SK-N-SH (cell line): ENCODE measurements around the gene ARHGAP26. TPM values are rescaled to one million over a fixed set of nuclear protein-coding genes. Genes with fewer than 3 reads are reported as not detected.

ENCODE experiments used
- CTCF ChIA-PET: fragments of 300-600, 350-600 bp; formaldehyde crosslinking; extraction: SDS; loops from one replicate; lab custom pipeline; 2021; lab: Yijun Ruan, JAX
- POLR2A ChIA-PET: fragments of 350-600 bp; sonication (Branson Sonifier 250); formaldehyde crosslinking; extraction: SDS; loops from one replicate; lab custom pipeline; 2020; ENCODE audit warnings: antibody characterized with exemption, inconsistent platforms; lab: Yijun Ruan, JAX
- DNase-seq: peaks from one replicate; pipeline ENCODE4 v3.0.0; 2012
- H2AFZ ChIP-seq: fragments of 200-600 bp; sonication (generic); 2 replicates; pipeline ENCODE4 v1.8.1; 2016; ENCODE audit warnings: antibody characterized with exemption, mild to moderate bottlenecking, low read depth
- H3F3A ChIP-seq: fragments of 200-600 bp; sonication (generic); replicated peaks from 2 replicates; pipeline ENCODE3; 2016; ENCODE audit warnings: antibody characterized with exemption, mild to moderate bottlenecking; ENCODE audit not compliant: insufficient read depth
- H3K27ac ChIP-seq, 2 experiments: fragments of 200-500 bp in 1 of 2; fragments of 200-600 bp in 1 of 2; sonication (Bioruptor generic) in 1 of 2; sonication (generic), shearing (Covaris generic) in 1 of 2; 2 replicates each; pipeline versions ENCODE4 v1.5.1 to v1.6.1; 2014 to 2016; ENCODE audit warnings: low read depth in 2 of 2, inconsistent platforms in 1 of 2, low read length in 1 of 2, mild to moderate bottlenecking in 1 of 2, mixed read lengths in 1 of 2
- H3K27me3 ChIP-seq: fragments of 200-600 bp; sonication (generic), shearing (Covaris generic); 2 replicates; pipeline ENCODE4 v1.6.1; 2016; ENCODE audit warnings: mixed run types; ENCODE audit not compliant: insufficient read depth
- H3K36me3 ChIP-seq, 2 experiments: fragments of 200-500 bp in 1 of 2; fragments of 200-600 bp in 1 of 2; sonication (Bioruptor generic) in 1 of 2; sonication (generic) in 1 of 2; replicated peaks in 1 of 2; 2 replicates each; pipeline versions ENCODE3 to v1.5.1; 2014 to 2016; ENCODE audit warnings: low read length in 1 of 2, mild to moderate bottlenecking in 1 of 2; ENCODE audit not compliant: insufficient read depth in 2 of 2, control insufficient read depth in 1 of 2
- H3K4me1 ChIP-seq, 2 experiments: fragments of 200-500 bp in 1 of 2; fragments of 200-600 bp in 1 of 2; sonication (Bioruptor generic) in 1 of 2; sonication (generic), shearing (Covaris generic) in 1 of 2; 2 replicates each; pipeline versions ENCODE4 v1.5.1 to v1.6.1; 2014 to 2016; ENCODE audit warnings: low read depth in 1 of 2, low read length in 1 of 2, mixed run types in 1 of 2; ENCODE audit not compliant: insufficient read depth in 2 of 2, control insufficient read depth in 1 of 2
- H3K4me2 ChIP-seq: fragments of 200-600 bp; sonication (generic), shearing (Covaris generic); 2 replicates; pipeline ENCODE4 v1.6.1; 2017; ENCODE audit warnings: mixed run types
- H3K4me3 ChIP-seq, 2 experiments: fragments of 200-500 bp in 1 of 2; fragments of 200-600 bp in 1 of 2; sonication (Bioruptor generic) in 1 of 2; sonication (generic), shearing (Covaris generic) in 1 of 2; 2 replicates each; pipeline versions ENCODE4 v1.5.1 to v1.8.1; 2014 to 2016; ENCODE audit warnings: low read depth in 2 of 2, inconsistent platforms in 1 of 2, low read length in 1 of 2, mild to moderate bottlenecking in 1 of 2, mixed read lengths in 1 of 2, moderate library complexity in 1 of 2
- H3K79me2 ChIP-seq: fragments of 200-600 bp; sonication (generic); 2 replicates; pipeline ENCODE4 v1.8.1; 2017; ENCODE audit warnings: mild to moderate bottlenecking; ENCODE audit not compliant: insufficient read depth
- H3K9ac ChIP-seq: fragments of 200-600 bp; sonication (generic); 2 replicates; pipeline ENCODE4 v1.6.1; 2017; ENCODE audit warnings: mixed run types
- H3K9me2 ChIP-seq: fragments of 200-600 bp; sonication (generic); 2 replicates; pipeline ENCODE4 v1.6.1; 2017; ENCODE audit warnings: mixed run types
- H3K9me3 ChIP-seq: fragments of 200-600 bp; sonication (generic); 2 replicates; pipeline ENCODE4 v1.6.1; 2017; ENCODE audit warnings: mixed run types, mild to moderate bottlenecking, moderate library complexity
- H4K20me1 ChIP-seq: fragments of 200-600 bp; sonication (generic); 2 replicates; pipeline ENCODE4 v1.6.1; 2017; ENCODE audit warnings: mild to moderate bottlenecking, mixed run types; ENCODE audit not compliant: insufficient read depth
- CHD2 ChIP-seq: fragments of 150-350 bp; IDR thresholded peaks from 2 replicates; pipeline ENCODE4 v1.6.1; 2018; ENCODE audit warnings: low read length; ENCODE audit not compliant: partially characterized antibody
- ELF1 ChIP-seq: IDR thresholded peaks from 2 replicates; pipeline ENCODE4 v1.4.0; 2012
- EZH2phosphoT487 ChIP-seq: fragments of 200-600 bp; sonication (generic); IDR thresholded peaks from 2 replicates; pipeline ENCODE4 v1.6.1; 2017; ENCODE audit warnings: low read depth, mixed run types, mild to moderate bottlenecking, antibody characterized with exemption, moderate library complexity, borderline replicate concordance
- FOSL2 ChIP-seq: IDR thresholded peaks from 2 replicates; pipeline ENCODE4 v1.4.0; 2012; ENCODE audit warnings: low read depth, mild to moderate bottlenecking, moderate library complexity, borderline replicate concordance
- FOXM1 ChIP-seq: IDR thresholded peaks from 2 replicates; pipeline ENCODE4 v1.4.0; 2012; ENCODE audit warnings: low read depth, mild to moderate bottlenecking
- MXI1 ChIP-seq: IDR thresholded peaks from 2 replicates; pipeline ENCODE4 v1.6.1; 2012; ENCODE audit warnings: mild to moderate bottlenecking, low read depth, low read length, improper control_type of control experiment
- NRF1 ChIP-seq: IDR thresholded peaks from 2 replicates; pipeline ENCODE4 v1.6.1; 2012; ENCODE audit warnings: low read depth, mild to moderate bottlenecking, low read length
- REST ChIP-seq: IDR thresholded peaks from 2 replicates; pipeline ENCODE4 v1.6.1; 2012; ENCODE audit warnings: mild to moderate bottlenecking, low read depth, low read length, moderate library complexity
- RFX5 ChIP-seq: IDR thresholded peaks from 2 replicates; pipeline ENCODE4 v1.6.1; 2012; ENCODE audit warnings: mild to moderate bottlenecking, improper control_type of control experiment, low read length
- SIN3A ChIP-seq: IDR thresholded peaks from 2 replicates; pipeline ENCODE4 v1.6.1; 2012; ENCODE audit warnings: low read depth, mild to moderate bottlenecking, low read length, moderate library complexity, borderline replicate concordance
- TEAD4 ChIP-seq: IDR thresholded peaks from 2 replicates; pipeline ENCODE4 v1.4.0; 2012; ENCODE audit warnings: mild to moderate bottlenecking, borderline replicate concordance; ENCODE audit not compliant: insufficient read depth
- WGBS: methylation state at CpG from one replicate; pipeline ENCODE4 v1.1.6; 2017; ENCODE audit warnings: low lambda C conversion rate; 5-methylcytosine and 5-hydroxymethylcytosine counted together
- polyA plus RNA-seq, 3 experiments: library from polyadenylated mRNA; depleted of rRNA; stranded (reverse); fragments of >200 nt; gene quantifications; 2 replicates each; pipeline ENCODE4 v1.2.3, GENCODE V29; 2012
- TF ChIP-seq, protein P1 (sequence below): IDR thresholded peaks from 2 replicates; pipeline ENCODE4 v1.4.0; 2012; ENCODE audit warnings: low read depth, borderline replicate concordance
- TF ChIP-seq, protein P2 (sequence below): IDR thresholded peaks from 2 replicates; pipeline ENCODE4 v1.4.0; 2012; ENCODE audit warnings: low read depth

Gene ARHGAP26
- polyA plus RNA-seq, 1 of the 3 experiments (the other 2 are of a cell fraction) = 6.1 TPM

GRCh38 chr5:142969186-142969585 is 199.0 kb downstream of the ARHGAP26 start:
- Histone ChIP-seq H2AFZ (no peak overlapping the region), H3K27ac (no peak overlapping the region), H3K79me2 (no peaks in the 10 kb centered on the region), H3K9me2 (no peaks in the 10 kb centered on the region), H3K4me3 (no peak overlapping the region), H4K20me1 (no peaks in the 10 kb centered on the region), H3K4me1 (no peaks in the 10 kb centered on the region; a peak in 2 of 4 replicates), H3K9ac (no peak overlapping the region), H3K9me3 (no peaks in the 10 kb centered on the region), H3F3A (no peaks in the 10 kb centered on the region), H3K27me3 (no peaks in the 10 kb centered on the region), H3K4me2 (no peak overlapping the region), H3K36me3 (peaks cover 0 to 4% of the 10 kb centered on the region in 2 experiments)
- ChIA-PET CTCF (interaction anchor here (1.0 to 1.8 kb wide), 2 partner anchors 16 to 34 kb away, joined by 4 read pairs; no protein-coding TSS in a partner anchor), POLR2A (no interaction called here)
- DNase-seq = no peak
- 98% methylated on average over 2 of the region's 2 CpGs for whole genome bisulfite sequencing
- TF ChIP-seq MXI1 (no peak), EZH2phosphoT487 (no peak), TEAD4 (no peak)

DNA sequence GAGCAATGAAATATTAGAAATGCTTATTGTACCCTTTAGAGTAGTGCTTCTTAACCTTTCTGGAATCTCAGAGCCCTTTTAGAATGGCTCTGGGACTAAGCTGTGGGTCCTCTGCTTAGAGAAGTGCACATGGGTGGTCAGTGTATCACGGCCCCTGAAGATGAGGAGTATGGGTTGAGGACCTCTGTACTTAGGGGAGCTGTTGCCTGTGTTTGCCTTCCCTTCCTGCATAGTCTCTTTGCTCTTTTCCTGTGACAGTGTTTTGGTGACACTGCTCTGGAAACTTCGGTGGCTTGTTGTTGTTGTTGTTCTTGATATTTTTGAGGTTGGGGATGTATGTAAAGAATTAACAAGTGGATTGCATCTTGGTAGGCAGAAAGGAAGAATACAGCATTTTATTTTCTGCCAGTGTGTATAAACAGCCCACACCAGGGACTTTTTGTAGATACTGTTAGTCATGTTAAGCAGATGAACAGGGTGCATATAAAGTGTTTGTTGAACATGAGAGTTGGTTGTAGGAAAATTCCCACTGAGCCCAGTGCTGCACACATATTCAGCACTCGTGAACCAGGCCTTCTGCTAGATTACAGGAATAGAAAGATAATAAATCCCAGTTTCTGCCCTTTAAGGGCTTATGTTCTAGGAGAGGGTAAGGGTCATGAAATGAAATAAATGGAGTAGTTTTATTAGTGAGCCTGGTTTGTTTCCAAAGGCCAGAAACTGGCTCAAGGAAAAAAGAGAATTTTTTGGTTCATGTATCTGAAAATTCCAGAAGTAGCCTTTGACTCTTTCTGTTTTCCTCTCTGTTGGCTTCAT is 199.7 kb downstream of the ARHGAP26 start:
- Histone ChIP-seq H3K79me2 (no peaks in the 10 kb centered on the region), H3K9ac (no peak overlapping the region), H3F3A (no peaks in the 10 kb centered on the region), H3K9me3 (no peaks in the 10 kb centered on the region), H3K27me3 (no peaks in the 10 kb centered on the region), H2AFZ (no peak overlapping the region), H3K4me3 (no peak overlapping the region), H3K36me3 (peaks cover 0 to 4% of the 10 kb centered on the region in 2 experiments), H3K4me2 (no peak overlapping the region), H3K9me2 (no peaks in the 10 kb centered on the region), H3K27ac (no peak overlapping the region), H4K20me1 (no peaks in the 10 kb centered on the region), H3K4me1 (no peaks in the 10 kb centered on the region; a peak in 2 of 4 replicates)
- TF ChIP-seq FOXM1 = no peak
- TF ChIP-seq, protein P1, sequence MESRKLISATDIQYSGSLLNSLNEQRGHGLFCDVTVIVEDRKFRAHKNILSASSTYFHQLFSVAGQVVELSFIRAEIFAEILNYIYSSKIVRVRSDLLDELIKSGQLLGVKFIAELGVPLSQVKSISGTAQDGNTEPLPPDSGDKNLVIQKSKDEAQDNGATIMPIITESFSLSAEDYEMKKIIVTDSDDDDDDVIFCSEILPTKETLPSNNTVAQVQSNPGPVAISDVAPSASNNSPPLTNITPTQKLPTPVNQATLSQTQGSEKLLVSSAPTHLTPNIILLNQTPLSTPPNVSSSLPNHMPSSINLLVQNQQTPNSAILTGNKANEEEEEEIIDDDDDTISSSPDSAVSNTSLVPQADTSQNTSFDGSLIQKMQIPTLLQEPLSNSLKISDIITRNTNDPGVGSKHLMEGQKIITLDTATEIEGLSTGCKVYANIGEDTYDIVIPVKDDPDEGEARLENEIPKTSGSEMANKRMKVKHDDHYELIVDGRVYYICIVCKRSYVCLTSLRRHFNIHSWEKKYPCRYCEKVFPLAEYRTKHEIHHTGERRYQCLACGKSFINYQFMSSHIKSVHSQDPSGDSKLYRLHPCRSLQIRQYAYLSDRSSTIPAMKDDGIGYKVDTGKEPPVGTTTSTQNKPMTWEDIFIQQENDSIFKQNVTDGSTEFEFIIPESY = no peak
- TF ChIP-seq, protein P2, sequence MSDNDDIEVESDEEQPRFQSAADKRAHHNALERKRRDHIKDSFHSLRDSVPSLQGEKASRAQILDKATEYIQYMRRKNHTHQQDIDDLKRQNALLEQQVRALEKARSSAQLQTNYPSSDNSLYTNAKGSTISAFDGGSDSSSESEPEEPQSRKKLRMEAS = no peak
- no peak for TF ChIP-seq FOSL2
- no peak for TF ChIP-seq ELF1
- no peak for TF ChIP-seq CHD2
- TF ChIP-seq REST = no peak
- TF ChIP-seq TEAD4 = no peak
- TF ChIP-seq NRF1 = no peak
- TF ChIP-seq SIN3A = no peak
- TF ChIP-seq EZH2phosphoT487 = no peak
- TF ChIP-seq RFX5 = no peak
- ChIA-PET POLR2A (no interaction called here), CTCF (interaction anchor here (1.0 to 1.8 kb wide), 2 partner anchors 17 to 33 kb away, joined by 4 read pairs; no protein-coding TSS in a partner anchor)
- DNase-seq = no peak
- WGBS = 89% methylated on average over 3 of the region's 3 CpGs
